ENCODE data around the gene SNX8. TPM values are rescaled to one million over a fixed set of nuclear protein-coding genes. Genes with fewer than 3 reads are reported as not detected.

The SNX8 gene
- total and polyA plus RNA-seq, 9 of the 15 experiments (the other 6 are each of a cell fraction or from before 2014, with no cell fraction given): 2.7 to 51.6 (median 16.9) TPM

DNA sequence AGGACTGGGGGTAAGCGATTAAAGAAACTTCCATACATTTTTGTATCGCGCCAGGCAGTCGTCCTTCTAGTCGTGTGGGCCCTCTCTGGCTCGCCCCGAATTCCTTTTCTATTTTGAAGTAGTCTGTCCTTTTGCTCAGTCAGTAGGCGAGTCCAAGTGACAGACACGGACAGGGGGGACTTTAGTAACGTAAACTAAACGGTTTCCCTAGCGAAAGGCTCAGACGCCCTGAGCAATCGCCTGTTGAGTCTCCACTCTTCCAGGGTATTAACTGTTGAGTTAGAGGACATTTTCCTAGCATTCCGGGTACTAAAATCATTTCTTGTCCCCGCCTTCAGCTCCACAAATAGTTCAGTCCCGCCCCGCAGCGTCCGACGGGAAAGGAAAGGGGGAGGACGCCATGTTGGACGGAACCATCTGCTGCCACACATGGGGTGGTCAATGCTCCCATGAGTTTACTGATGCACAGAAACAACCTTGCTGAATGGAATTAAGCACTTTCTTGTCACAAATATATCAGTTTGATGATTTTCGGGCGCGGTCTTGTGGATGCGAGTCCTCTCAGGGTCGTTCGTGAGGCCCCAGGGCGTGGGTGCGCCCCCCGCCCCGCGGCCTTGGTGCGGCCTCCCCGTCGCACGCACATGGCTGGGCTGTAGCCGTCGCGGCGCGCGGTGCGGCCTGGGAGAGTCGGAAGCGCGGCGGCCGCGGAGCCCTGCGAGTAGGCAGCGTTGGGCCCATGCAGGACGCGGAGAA is 40.1 kb upstream of the SNX8 start, which contains the start of gene EIF3B (continued):
- TF ChIP-seq CBX2 (IDR thresholded peaks at IDR 0.05; ENCODE audit: insufficient read depth, low read length, poor library complexity, severe bottlenecking) (no peak), POLR2AphosphoS5 (IDR thresholded peaks at IDR 0.05; ENCODE audit: control insufficient read depth, insufficient read depth, low read depth, low read length) (peak; percentile 59; the same call in 1 of the 2 replicates), KLF1 (tag; IDR thresholded peaks at IDR 0.05) (peak; percentile 87; the same call in 1 of the 2 replicates), ZFP30 (CRISPR knock-in tag; IDR thresholded peaks at IDR 0.05; ENCODE audit: borderline replicate concordance) (no peak), ZFPM2 (CRISPR knock-in tag; IDR thresholded peaks at IDR 0.05) (0 out of 2 replicates have a peak, but pooled peaks have one; percentile 11), MCM3 (IDR thresholded peaks at IDR 0.05) (no peak), ZFX (CRISPR knock-in tag; IDR thresholded peaks at IDR 0.05) (peak; percentile 83), SREBF1 (IDR thresholded peaks at IDR 0.05; ENCODE audit: borderline replicate concordance, low read depth, low read length) (peak; percentile 68), HLTF (IDR thresholded peaks at IDR 0.05) (no peak), HDGF (IDR thresholded peaks at IDR 0.05) (no peak), MCM7 (IDR thresholded peaks at IDR 0.05) (no peak), CBFB (CRISPR knock-in tag; IDR thresholded peaks at IDR 0.05) (no peak)
- TF ChIP-seq, protein P1, sequence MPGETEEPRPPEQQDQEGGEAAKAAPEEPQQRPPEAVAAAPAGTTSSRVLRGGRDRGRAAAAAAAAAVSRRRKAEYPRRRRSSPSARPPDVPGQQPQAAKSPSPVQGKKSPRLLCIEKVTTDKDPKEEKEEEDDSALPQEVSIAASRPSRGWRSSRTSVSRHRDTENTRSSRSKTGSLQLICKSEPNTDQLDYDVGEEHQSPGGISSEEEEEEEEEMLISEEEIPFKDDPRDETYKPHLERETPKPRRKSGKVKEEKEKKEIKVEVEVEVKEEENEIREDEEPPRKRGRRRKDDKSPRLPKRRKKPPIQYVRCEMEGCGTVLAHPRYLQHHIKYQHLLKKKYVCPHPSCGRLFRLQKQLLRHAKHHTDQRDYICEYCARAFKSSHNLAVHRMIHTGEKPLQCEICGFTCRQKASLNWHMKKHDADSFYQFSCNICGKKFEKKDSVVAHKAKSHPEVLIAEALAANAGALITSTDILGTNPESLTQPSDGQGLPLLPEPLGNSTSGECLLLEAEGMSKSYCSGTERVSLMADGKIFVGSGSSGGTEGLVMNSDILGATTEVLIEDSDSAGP (CRISPR knock-in tag; IDR thresholded peaks at IDR 0.05): no peak
- TF ChIP-seq, protein P2, sequence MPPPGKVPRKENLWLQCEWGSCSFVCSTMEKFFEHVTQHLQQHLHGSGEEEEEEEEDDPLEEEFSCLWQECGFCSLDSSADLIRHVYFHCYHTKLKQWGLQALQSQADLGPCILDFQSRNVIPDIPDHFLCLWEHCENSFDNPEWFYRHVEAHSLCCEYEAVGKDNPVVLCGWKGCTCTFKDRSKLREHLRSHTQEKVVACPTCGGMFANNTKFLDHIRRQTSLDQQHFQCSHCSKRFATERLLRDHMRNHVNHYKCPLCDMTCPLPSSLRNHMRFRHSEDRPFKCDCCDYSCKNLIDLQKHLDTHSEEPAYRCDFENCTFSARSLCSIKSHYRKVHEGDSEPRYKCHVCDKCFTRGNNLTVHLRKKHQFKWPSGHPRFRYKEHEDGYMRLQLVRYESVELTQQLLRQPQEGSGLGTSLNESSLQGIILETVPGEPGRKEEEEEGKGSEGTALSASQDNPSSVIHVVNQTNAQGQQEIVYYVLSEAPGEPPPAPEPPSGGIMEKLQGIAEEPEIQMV (tag; conservative IDR thresholded peaks at IDR 0.05; ENCODE audit: low read depth): no peak
- TF ChIP-seq, protein P3, sequence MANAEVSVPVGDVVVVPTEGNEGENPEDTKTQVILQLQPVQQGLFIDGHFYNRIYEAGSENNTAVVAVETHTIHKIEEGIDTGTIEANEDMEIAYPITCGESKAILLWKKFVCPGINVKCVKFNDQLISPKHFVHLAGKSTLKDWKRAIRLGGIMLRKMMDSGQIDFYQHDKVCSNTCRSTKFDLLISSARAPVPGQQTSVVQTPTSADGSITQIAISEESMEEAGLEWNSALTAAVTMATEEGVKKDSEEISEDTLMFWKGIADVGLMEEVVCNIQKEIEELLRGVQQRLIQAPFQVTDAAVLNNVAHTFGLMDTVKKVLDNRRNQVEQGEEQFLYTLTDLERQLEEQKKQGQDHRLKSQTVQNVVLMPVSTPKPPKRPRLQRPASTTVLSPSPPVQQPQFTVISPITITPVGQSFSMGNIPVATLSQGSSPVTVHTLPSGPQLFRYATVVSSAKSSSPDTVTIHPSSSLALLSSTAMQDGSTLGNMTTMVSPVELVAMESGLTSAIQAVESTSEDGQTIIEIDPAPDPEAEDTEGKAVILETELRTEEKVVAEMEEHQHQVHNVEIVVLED (CRISPR knock-in tag; IDR thresholded peaks at IDR 0.05): peak; percentile 75
- TF ChIP-seq, protein P4, sequence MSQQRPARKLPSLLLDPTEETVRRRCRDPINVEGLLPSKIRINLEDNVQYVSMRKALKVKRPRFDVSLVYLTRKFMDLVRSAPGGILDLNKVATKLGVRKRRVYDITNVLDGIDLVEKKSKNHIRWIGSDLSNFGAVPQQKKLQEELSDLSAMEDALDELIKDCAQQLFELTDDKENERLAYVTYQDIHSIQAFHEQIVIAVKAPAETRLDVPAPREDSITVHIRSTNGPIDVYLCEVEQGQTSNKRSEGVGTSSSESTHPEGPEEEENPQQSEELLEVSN (IDR thresholded peaks at IDR 0.05; ENCODE audit: borderline replicate concordance in 1 of 2, extremely low read depth in 1 of 2, insufficient read depth in 1 of 2, insufficient read length in 1 of 2, low read depth in 1 of 2, low read length in 1 of 2, poor library complexity in 1 of 2, severe bottlenecking in 1 of 2): peak; percentile 70 to 86

Data from K562 (cell line).